Ovary (tissue), 3 donors: ENCODE data around the gene OR56A5.

Experiments used
- EP300 ChIP-seq: sonication (generic); formaldehyde crosslinking; IDR thresholded peaks from one replicate; pipeline ENCODE4 v1.6.1; 2017; ENCODE audit warnings: antibody characterized with exemption
- POLR2A ChIP-seq: fragments of 450-650 bp; IDR thresholded peaks from one replicate; pipeline ENCODE4 v1.6.1; 2017; ENCODE audit warnings: antibody characterized with exemption, mild to moderate bottlenecking, moderate library complexity
- TF ChIP-seq, protein P1 (sequence below), 3 donors: fragments of 450-650 bp in 2 of 3; fragments of 200-600 bp in 1 of 3; IDR thresholded peaks; one replicate each; pipeline versions ENCODE4 v1.5.1 to v1.8.0; 2016 to 2022; ENCODE audit warnings: antibody characterized with exemption in 3 of 3, mild to moderate bottlenecking in 1 of 3
- donor health status: DM: no; HTN: no; CAD: no.

DNA sequence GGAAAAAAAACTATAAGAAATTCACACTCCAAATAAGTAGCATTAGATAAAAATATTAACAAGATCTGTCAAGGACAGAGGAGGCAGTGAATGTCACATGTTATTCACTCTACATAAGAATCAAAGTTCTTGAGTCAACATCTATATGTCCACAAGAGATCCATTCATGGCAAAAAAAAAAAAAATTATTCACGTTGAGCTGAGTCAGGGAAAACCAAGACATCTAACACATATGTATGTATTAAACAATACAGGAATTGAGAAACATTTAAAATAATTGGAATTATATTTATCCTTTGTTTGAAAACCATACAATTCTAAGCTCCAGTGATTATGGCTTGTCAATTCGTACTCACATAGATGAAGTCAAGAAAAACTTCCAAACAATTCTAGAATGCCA, 1.3 kb downstream of the OR56A5 start:
- TF ChIP-seq, protein P1, sequence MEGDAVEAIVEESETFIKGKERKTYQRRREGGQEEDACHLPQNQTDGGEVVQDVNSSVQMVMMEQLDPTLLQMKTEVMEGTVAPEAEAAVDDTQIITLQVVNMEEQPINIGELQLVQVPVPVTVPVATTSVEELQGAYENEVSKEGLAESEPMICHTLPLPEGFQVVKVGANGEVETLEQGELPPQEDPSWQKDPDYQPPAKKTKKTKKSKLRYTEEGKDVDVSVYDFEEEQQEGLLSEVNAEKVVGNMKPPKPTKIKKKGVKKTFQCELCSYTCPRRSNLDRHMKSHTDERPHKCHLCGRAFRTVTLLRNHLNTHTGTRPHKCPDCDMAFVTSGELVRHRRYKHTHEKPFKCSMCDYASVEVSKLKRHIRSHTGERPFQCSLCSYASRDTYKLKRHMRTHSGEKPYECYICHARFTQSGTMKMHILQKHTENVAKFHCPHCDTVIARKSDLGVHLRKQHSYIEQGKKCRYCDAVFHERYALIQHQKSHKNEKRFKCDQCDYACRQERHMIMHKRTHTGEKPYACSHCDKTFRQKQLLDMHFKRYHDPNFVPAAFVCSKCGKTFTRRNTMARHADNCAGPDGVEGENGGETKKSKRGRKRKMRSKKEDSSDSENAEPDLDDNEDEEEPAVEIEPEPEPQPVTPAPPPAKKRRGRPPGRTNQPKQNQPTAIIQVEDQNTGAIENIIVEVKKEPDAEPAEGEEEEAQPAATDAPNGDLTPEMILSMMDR (IDR thresholded peaks at IDR 0.05): no peak
- TF ChIP-seq EP300 (no peak), POLR2A (no peak)
